ENCODE results near the gene RASGRP3.
"Not testable (repeated sequence)": the region's sequence is repeated elsewhere in the genome, so short reads cannot be mapped to it uniquely, and the experiment has no call there.

The RASGRP3 gene, protein sequence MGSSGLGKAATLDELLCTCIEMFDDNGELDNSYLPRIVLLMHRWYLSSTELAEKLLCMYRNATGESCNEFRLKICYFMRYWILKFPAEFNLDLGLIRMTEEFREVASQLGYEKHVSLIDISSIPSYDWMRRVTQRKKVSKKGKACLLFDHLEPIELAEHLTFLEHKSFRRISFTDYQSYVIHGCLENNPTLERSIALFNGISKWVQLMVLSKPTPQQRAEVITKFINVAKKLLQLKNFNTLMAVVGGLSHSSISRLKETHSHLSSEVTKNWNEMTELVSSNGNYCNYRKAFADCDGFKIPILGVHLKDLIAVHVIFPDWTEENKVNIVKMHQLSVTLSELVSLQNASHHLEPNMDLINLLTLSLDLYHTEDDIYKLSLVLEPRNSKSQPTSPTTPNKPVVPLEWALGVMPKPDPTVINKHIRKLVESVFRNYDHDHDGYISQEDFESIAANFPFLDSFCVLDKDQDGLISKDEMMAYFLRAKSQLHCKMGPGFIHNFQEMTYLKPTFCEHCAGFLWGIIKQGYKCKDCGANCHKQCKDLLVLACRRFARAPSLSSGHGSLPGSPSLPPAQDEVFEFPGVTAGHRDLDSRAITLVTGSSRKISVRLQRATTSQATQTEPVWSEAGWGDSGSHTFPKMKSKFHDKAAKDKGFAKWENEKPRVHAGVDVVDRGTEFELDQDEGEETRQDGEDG

DNA sequence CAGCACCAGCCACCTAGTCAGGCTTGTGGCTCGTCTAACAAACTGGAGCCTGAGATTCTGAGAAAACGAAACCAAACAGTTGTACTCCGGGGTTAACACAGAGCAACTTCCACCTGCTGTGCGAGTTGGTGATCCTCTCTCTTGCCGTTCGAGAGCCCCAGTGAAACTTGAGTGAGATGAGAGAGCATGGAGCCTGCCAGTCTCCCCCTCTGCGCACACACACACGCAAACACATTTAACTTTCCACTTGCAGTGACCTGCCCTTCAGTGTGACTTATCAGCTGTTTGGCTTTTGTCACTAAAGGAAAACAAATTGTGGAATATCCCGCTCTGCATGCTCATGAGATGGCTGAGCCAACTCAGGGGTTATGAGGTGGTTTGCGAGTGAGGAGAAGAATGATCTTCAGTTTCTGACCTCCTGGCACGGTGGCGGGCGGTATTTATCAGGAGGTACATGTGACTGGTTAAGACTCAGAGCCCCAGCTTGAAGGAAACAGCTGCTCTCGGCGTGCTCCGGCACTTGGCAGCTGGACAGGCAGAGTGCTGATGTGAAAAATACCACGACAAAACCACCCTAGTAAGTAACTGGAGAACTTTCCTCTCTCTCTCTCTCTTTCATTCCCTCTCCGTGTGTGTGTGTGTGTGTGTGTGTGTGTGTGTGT is at the start of gene RASGRP3:
Gene RASGRP3 (plus strand): TSS at position 519 of the 662 bp plus-strand sequence. CDS start 38,488 bp downstream, outside the sequence.
- no peak for DNase-seq

DNA sequence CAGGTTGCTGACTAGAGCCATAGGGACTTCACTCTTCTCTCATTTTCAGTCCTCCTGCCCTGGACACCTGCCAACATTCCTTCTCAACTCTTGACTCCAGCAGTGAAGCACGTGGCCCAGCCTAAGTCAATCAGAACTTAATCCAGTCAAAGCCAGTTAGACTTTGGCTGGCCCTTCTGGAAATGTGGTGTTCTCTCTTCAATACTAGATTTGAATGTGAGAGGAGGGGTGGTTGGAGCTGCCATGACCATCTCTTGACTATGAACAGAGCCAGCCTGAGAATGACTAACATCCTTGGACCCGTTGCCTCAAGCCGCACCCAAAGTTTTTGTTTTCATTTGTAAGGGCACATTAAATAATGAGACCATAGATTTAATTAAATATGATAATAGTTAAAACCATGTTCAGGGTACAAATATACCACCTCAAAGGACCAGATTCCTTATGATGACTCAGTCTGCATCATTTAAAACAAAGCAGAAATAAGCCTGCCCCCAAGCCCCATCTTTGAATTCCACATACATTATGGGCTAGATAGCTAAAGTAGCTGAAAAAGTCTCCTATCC is 49.7 kb upstream of the RASGRP3 start:
- DNase-seq: no peak

DNA sequence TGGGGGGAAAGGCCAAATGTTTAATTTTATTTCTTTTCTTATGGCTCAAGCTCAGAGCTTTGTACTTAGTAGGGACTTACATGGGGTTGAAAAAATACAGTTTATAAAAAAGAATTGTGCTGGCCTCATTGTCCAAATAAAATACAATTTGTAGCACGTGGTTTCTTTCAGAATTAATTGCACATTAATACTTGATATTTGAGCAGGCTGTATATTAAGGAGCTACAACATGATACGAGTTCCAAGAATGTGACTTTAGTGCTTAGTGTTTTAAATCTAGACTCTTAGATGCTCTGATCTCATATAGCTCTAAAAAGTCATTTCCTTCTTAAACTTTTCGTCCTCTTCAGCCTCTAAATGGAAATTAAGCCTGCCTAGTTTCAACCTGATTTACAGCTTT is 46.4 kb upstream of the RASGRP3 start:
- DNase-seq: no peak

DNA sequence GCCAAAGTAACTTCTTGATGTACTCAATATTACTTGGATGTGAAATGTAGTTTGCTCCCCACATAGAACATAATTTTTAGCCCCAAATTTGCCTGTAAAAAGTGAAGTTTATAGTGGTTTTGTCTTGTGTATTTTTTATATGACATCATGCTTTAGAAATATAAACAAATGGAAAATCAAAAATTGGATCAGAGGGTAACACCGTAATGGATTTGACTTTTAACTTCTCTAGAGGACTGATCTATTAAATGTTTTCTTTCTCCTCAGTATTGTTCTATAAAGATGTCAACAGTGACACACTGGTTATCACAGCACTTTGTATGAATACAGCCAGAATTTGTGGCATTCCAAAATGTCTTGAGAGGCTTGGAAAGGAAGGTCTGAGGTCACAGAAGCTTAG is 45.6 kb upstream of the RASGRP3 start:
- no peak for DNase-seq

DNA sequence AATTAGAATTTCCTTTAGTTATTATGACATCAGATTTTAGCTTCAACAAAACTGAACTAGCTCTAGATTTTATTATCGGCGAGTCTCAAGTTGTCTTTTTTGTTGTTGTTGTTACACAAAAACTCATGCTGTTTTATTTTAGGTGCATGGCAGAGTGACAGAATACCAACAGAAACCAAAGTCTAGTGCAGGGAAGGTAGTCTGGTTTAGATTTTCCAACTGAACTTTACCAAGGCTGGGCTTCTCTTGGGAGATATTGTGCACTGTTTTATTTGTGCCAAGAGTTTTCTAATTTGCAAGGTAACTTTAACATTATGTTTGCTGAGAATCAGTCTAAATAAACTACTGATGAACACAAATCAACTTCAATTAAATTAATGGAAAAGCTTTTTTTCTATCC is 43.6 kb upstream of the RASGRP3 start:
- no peak for DNase-seq

DNA sequence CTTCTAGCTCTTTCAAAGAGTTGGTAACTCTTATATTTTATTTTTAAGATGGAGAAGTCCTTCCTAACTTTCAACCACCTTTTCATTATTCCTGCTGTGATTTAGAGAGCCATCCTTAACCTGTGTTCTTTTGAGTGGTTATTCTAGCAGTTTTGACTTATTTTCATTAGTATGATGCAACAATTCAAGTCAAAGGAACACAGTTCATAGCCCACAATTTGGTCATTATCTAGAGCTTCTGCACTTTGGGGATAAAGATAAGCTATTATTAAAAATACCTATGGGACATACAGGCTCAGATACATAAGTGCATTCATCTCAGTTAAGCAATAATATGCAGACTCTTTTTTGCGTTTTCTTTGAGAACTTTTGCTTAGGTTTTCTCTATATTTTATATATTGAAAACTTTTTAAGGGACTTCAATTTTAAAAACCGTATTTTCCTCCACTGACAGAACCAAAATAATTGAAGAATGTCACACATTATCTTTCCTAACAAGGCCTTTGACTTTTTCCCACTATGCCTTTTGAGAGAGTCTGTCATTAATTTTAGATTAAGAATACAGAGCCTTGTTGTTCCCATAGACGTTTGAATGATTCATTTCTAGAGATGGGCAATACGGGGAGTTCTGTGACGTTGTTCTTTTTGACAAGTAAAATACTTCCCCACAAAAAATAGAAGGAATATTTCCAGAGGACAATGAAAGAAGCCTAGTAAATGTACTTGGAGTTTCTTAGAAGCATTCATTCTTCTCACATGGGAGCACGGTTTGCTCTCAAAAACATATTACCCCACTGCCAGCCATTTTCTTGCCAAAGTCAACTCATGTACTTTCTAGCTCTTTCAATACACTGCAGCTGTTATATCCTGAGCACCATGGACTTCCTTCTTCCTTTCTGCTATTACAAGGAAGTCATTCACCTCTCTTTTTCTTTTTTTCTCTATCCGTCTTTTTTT is 42.9 kb upstream of the RASGRP3 start:
- DNase-seq: no peak

DNA sequence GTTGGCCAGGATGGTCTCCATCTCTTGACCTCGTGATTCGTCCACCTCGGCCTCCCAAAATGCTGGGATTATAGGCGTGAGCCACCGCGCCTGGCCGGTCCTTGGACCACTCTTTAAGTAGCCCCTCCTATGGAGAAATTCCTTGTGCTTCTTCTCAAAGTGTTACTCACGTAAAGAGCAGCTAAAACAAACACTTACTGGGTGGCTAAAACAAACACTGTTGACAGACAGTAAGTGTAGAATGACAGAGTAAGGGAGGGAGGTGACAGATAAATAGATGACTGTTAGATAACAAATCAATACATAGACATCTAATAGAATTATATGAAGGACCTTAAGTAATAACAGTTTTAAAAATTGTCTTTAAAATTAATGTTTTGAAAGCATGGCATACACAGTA is 40.9 kb upstream of the RASGRP3 start:
- DNase-seq: no peak

DNA sequence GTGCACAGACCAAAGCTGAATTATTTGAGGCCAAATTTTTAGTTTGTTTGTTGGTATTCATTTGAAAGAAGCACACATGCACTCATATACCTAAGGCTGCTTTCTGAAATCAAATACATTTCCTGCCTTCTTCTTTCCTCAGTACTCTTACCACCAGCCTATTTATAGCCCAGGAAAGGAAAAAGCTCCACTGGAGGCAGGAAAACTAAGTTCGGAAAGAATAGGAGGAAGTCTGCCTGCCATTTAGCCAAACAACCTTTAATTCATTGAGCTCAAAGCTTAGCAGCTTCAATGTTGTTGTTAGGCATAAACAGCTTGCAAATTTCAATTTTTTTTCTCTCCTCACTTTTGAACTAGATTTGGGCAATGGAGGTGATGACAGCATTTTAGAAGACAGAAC is 40.4 kb upstream of the RASGRP3 start:
- no peak for DNase-seq

DNA sequence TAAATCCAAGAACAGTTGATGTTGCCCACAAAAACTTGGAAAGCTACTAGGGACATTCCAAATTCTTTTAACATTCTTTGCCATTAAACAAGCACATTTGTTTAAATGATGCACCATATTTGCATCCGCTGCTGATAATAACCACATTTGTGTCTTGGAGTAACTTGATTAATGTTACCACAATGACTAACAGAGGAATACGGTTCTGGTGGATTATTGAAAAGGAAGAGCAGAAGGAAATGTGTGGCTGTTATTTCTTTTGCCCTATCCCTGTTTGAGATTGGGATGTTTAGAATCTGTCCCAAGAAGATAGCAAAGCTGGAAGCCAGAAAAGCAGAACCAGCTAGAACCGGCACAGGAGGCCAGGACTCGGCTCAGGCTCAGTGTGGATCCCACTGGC is 39.2 kb upstream of the RASGRP3 start:
- no peak for DNase-seq

DNA sequence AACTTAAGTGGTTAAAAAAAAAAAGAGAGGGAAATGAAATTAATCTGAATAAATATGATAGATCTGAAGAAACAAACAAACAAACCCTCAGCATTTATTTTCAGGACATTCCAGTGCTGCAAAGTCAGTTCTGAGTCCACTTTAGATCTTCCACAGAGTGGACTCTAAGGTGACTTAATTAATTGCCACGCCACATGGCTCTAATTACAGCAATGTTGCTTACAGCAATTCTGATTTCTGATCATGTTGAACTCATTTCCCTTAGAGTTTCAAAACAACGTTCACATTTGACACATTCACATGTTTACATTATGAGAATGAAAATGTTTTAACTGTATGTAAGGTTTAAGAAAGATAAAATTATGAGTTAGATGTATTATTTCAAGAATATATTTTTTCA is 38.6 kb upstream of the RASGRP3 start:
- DNase-seq: no peak

DNA sequence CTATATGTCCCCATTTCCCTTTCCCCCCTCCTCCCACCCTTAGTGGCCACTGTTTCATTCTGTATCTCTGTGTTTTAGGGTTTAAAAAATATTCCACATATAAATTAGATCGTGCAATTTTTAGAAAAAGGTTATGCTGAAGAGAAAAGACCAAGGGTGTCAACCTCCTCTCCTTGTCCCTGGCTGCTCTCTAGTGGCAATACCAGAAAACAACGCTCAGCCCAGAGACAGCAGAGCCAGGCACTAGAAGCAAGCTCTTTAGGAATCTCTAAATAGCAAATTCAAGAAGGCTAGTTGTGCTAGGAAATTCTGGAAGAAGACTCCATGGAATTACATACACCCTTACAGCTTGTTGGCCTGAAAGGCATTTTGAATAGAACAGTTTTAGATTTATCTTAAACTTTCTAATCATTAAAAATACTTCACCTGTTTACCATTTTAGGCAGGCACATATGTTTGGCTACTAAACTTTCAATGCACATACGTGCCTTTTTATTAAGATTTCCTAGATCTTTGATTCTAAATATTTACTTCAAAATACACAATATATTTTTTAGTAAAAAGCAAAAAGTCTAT is 35.1 kb upstream of the RASGRP3 start:
- no peak for DNase-seq

DNA sequence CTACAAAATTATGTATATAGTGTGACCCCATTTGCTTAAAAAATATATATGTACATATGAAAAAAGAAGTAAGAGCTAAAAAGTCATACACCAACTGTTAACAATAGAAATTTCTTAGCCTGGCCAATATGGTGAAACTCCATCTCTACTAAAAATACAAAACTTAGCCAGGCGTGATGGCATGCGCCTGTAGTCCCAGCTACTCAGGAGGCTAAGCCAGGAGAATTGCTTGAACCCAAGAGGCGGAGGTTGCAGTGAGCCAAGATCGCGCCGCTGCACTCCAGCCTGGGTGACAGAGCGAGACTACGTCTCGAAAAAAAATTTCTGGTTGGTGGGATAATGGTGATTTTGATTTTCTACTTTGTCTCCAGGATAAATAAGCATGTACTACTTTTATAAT is 34.4 kb upstream of the RASGRP3 start:
- DNase-seq: not testable (repeated sequence)

DNA sequence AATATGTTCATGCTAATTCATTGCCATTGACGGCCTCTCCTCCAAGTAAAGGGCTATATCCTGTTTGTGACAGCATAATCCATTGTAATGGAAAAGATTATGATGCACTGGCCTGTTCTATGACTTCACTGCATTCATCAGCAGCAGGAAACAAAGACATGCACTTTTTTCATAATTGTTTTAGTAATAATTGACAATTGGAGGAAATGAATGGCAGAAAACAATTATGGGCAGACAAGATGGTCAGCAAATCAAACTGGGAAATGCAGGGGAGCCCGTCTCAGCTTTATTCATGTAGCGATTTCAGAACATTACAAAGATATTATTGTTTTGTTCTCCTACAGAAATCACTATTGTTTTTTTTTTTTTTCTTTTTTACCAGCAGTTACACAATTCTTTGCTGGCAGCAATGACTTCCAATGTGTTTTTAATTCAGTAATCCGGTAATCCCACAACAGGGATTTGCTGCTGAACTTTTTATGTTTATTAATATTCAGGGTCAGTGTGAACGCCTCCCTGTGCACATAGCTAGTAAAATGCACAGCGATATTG is 33.8 kb upstream of the RASGRP3 start:
- DNase-seq: no peak

DNA sequence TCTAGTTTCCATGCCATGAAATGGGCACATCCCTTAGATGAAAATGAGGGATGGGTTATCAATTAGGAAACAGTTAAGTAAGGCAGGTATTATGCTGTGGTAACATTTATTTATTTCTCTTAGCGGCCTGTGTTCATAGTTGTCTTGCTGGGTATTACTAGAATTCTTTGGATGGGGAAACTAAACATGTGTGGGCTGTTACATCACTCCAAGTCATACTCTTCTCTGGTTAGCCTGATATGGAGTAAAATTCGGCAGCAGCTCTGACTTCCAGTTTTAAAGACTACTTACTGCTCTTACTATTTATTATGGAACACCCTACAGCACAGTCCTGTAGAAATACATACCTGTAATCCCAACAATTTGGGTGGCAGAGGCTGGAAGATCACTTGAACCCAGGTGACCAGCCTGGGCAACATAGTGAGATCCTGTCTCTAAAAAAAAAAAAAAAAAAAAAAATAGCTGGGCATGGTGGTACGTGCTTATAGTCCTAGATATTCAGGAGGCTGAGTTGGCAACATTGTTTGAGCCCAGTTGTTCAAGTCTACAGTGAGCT is 33.1 kb upstream of the RASGRP3 start:
- no peak for DNase-seq

DNA sequence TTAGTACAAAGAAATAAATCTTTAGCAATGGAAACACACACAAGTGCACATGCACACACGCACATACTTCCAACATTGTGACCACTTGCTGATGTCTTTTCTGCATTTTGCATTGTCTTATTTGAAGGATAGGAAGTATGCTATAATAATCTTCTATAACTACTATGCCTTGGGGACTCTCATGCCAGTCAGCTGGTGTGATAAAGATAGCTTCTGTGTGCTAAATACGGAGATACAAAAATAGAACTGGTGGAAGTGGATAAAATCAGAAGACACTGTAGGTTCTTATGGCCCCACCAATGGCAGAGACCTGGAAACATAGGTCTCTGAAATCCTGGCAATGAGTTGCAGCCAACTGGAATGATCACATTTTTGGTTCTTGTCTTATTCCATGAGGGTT is 31.5 kb upstream of the RASGRP3 start:
- no peak for DNase-seq

DNA sequence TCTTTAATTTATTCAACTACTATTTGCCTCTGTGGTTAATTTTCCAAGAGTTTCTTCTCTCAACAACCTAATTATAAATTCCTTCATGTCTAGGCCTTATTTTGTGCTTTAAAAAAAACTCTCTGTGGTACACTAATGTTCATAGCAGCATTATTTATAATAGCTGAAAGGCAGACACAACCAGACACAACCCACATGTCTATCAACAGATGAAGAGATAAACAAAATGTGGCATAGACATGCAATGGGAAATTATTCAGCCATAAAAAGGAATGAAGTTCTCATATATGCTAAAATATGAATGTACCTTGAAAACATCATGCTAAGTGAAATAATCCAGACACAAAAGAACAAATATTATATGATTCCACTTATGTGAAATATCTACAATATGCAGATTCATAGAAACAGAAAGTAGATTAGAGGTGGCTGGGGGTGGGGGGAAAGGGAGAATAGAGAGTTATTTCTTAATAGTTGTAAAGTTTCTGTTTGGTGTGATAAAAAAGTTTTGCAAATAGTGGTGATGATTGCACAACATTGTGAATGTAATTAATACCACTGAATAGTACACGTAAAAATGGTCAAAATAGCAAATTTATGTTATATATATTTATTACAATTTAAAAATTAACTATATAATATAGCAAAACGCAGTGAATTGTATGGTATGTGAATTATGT is 28.1 kb upstream of the RASGRP3 start:
- DNase-seq: no peak

DNA sequence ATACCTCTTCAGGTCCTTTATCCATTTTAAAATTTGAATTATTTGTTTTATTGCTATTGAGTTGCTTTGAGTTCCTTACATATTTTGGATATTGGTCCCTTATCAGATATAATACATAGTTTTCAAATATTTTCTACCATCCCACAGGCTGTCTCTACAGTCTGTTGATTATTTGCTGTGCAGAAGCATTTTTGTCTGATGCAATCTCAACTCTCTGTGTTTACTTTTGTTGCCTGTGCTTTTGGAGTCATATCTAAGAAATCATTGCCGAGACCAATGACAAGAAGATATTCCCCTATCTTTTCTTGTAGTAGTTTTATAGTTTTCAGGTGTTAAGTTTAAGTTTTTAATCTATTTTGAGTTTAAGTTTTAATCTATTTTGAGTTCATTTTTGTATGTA is 25.2 kb upstream of the RASGRP3 start:
- DNase-seq: no peak

DNA sequence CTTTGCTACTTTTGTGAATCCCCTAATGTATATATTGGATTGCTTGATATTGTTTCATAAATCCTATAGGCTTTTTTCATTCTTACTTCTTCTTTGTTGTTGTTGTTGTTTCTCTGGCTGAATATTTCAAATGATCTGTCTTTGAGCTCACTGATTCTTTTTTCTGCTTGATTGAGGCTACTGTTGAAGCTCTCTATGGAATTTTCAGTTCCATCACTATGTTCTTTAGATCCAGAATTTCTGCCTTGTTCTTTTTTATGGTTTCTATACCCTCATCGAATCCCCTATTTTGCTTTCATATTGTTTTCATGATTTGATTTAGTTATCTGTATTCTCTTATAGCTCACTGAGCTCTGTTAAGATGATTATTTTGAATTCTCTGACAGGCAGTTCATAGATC is 24.6 kb upstream of the RASGRP3 start:
- no peak for DNase-seq

DNA sequence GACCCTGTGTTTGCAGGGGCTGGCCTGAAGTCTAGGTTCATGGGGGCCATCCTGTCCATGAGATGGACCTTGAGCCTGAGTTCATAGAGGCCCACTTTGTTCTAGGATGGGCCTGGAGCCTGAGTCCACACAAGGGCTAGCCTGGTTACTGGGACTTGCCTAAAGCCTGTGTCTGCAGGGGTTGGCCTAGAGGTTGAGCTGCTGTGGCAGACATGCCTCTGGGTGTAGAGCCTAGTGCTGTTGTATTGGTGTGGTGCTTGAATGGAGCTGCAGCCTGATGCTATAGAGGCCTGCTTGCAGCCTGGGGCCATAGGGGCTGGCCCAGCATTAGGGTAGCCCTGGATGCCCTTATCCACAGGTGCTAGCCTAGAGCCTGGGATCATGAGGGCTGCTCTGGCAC is 23.9 kb upstream of the RASGRP3 start:
- DNase-seq: no peak

DNA sequence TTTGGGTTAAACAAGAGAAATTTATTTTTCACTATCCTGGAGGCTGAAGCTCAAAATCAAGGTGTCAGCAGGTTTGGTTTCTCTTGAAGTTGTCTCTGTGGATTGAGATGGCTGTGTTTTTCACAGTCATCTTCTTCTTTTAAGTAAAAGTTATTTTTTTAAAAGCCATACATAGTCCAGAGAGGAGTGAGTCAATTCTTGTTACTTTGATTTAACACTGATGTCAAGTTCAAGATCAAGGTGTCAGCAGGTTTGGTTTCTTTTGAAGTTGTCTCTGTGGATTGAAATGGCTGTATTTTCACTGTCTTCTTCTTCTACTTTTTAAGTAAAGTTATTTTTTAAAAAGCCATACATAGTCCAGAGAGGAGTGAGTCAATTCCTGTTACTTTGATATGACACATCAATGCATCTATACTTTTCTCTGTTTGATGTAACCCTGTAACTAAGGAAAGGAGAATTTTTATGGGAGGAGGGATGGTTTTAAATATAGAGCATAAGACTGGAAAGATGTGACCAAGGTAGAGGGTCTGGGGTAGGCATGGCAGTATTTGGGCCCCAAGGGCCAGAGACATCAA is 22.5 kb upstream of the RASGRP3 start:
- DNase-seq: no peak
